ENCODE measurements around the gene AJM1. TPM values are rescaled to one million over a fixed set of nuclear protein-coding genes. Genes with fewer than 3 reads are reported as not detected.
"Not testable (repeated sequence)": the region's sequence is repeated elsewhere in the genome, so short reads cannot be mapped to it uniquely, and the experiment has no call there.

Gene AJM1
- total RNA-seq, 2 experiments from 2014 or later, result 4.3 to 4.8 TPM

GRCh38 chr9:136841646-136842379 lies 465 bp upstream of the AJM1 start:
- H3K27me3 Mint-ChIP-seq, result peaks cover 11% of the 10 kb centered on the region
- ATAC-seq; H3K4me1 Mint-ChIP-seq; H3K9me3 Mint-ChIP-seq (ENCODE audit: low read depth); H3K36me3 Mint-ChIP-seq (ENCODE audit: low read depth); H3K27ac Mint-ChIP-seq; DNase-seq: not testable (repeated sequence)
- ChIA-PET POLR2A (interaction anchor here (1.1 to 1.5 kb wide), 2 partner anchors 45 to 188 kb away, joined by 3 to 4 read pairs; partner anchors contain the start of gene TRAF2), CTCF (interaction anchor here (0.6 to 2.7 kb wide), 23 partner anchors 8 to 363 kb away, joined by 3 to 21 read pairs (median 4); partner anchors contain the start of genes MAN1B1, PAXX, RABL6 and SAPCD2)
- peak overlapping the region; percentile 65 for H3K4me3 Mint-ChIP-seq
- intact Hi-C loops (cut with DNase I, micrococcal nuclease), result loop anchor here (1.0 to 10.0 kb wide), 2 partner anchors 102 to 193 kb away; partner anchors contain the start of genes FBXW5 (in 1 of the 2) and FUT7 (in 1 of the 2)

GRCh38 chr9:136843159-136843800 lies 1.0 kb downstream of the AJM1 start:
- H3K27me3 Mint-ChIP-seq, result peaks cover 14% of the 10 kb centered on the region
- H3K27ac Mint-ChIP-seq; H3K36me3 Mint-ChIP-seq (ENCODE audit: low read depth); H3K9me3 Mint-ChIP-seq (ENCODE audit: low read depth); DNase-seq; ATAC-seq: not testable (repeated sequence)
- H3K4me1 Mint-ChIP-seq, result peaks cover 12% of the 10 kb centered on the region
- intact Hi-C loops (cut with DNase I, micrococcal nuclease), result loop anchor here in 1 of 2 experiments (10.0 kb wide), 1 partner anchor 192 kb away; the partner anchor contains the start of gene FUT7
- CTCF ChIA-PET, result interaction anchor here (0.5 to 2.7 kb wide), 10 partner anchors 27 to 243 kb away, joined by 3 to 21 read pairs (median 8); partner anchors contain the start of genes MAN1B1, PAXX, RABL6 and TRAF2
- POLR2A ChIA-PET, result interaction anchor here (0.9 to 1.5 kb wide), 2 partner anchors 43 to 59 kb away, joined by 3 to 4 read pairs; partner anchors contain the start of gene TRAF2
- H3K4me3 Mint-ChIP-seq, result peak overlapping the region; percentile 26

- intact Hi-C loops (cut with DNase I, micrococcal nuclease), result loop anchor here in 1 of 2 experiments (10.0 kb wide), 1 partner anchor 191 kb away; the partner anchor contains the start of gene FUT7
- POLR2A ChIA-PET; H3K27ac Mint-ChIP-seq; H3K36me3 Mint-ChIP-seq (ENCODE audit: low read depth); H3K9me3 Mint-ChIP-seq (ENCODE audit: low read depth): not testable (repeated sequence)
- DNase-seq, result peak; percentile 79
- ATAC-seq, result peak; percentile 1
- CTCF ChIA-PET, result interaction anchor here (0.5 to 2.7 kb wide), 5 partner anchors 31 to 191 kb away, joined by 3 to 21 read pairs (median 6); partner anchors contain the start of gene RABL6
- peaks cover 14% of the 10 kb centered on the region for H3K27me3 Mint-ChIP-seq
- peak overlapping the region; percentile 26 for H3K4me3 Mint-ChIP-seq
- H3K4me1 Mint-ChIP-seq, result peaks cover 12% of the 10 kb centered on the region
These were observed 1.8 kb downstream of the AJM1 start for GRCh38 chr9:136843801-136844740.

GRCh38 chr9:136844761-136845464 lies 2.6 kb downstream of the AJM1 start:
- ChIA-PET CTCF (interaction anchor here (0.6 to 1.3 kb wide), 4 partner anchors 15 to 190 kb away, joined by 3 to 8 read pairs (median 3); no protein-coding TSS in a partner anchor), POLR2A (no interaction called here)
- peaks cover 14% of the 10 kb centered on the region for H3K4me1 Mint-ChIP-seq
- H3K4me3 Mint-ChIP-seq, result no peak overlapping the region
- DNase-seq (peak; percentile 46), ATAC-seq (no peak)
- no peaks in the 10 kb centered on the region for H3K9me3 Mint-ChIP-seq (ENCODE audit: low read depth)
- intact Hi-C loops (cut with DNase I, micrococcal nuclease), result loop anchor here (5.0 to 10.0 kb wide), 4 partner anchors 57 to 202 kb away; partner anchors contain the start of genes FBXW5 (in 1 of the 2), FUT7 (in 1 of the 2) and NPDC1 (in 1 of the 2)
- peaks cover 3% of the 10 kb centered on the region for H3K36me3 Mint-ChIP-seq (ENCODE audit: low read depth)
- no peak overlapping the region for H3K27ac Mint-ChIP-seq
- peaks cover 14% of the 10 kb centered on the region for H3K27me3 Mint-ChIP-seq

GRCh38 chr9:136845465-136846260 lies 3.4 kb downstream of the AJM1 start:
- intact Hi-C loops (cut with DNase I, micrococcal nuclease), result loop anchor here (5.0 to 10.0 kb wide), 4 partner anchors 57 to 202 kb away; partner anchors contain the start of genes FBXW5 (in 1 of the 2), FUT7 (in 1 of the 2) and NPDC1 (in 1 of the 2)
- ATAC-seq (no peak), DNase-seq (no peak)
- ChIA-PET POLR2A (no interaction called here), CTCF (interaction anchor here (0.6 to 1.2 kb wide), 2 partner anchors 15 to 102 kb away, joined by 3 read pairs; no protein-coding TSS in a partner anchor)
- H3K27ac Mint-ChIP-seq, result no peak overlapping the region
- H3K4me1 Mint-ChIP-seq, result peaks cover 14% of the 10 kb centered on the region
- no peak overlapping the region for H3K4me3 Mint-ChIP-seq
- no peaks in the 10 kb centered on the region for H3K9me3 Mint-ChIP-seq (ENCODE audit: low read depth)
- peaks cover 3% of the 10 kb centered on the region for H3K36me3 Mint-ChIP-seq (ENCODE audit: low read depth)
- H3K27me3 Mint-ChIP-seq, result peaks cover 14% of the 10 kb centered on the region

- Mint-ChIP-seq H3K27ac (no peak overlapping the region), H3K36me3 (ENCODE audit: low read depth) (peaks cover 5% of the 10 kb centered on the region), H3K4me3 (peak overlapping the region; percentile 93), H3K27me3 (peaks cover 14% of the 10 kb centered on the region), H3K9me3 (ENCODE audit: low read depth) (no peaks in the 10 kb centered on the region), H3K4me1 (peaks cover 14% of the 10 kb centered on the region)
- no peak for ATAC-seq
- POLR2A ChIA-PET, result no interaction called here
- CTCF ChIA-PET, result interaction anchor here (1.2 kb wide), 1 partner anchor 14 kb away, joined by 3 read pairs; no protein-coding TSS in a partner anchor
- DNase-seq, result peak; percentile 41
- intact Hi-C loops (cut with DNase I, micrococcal nuclease), result loop anchor here (5.0 to 10.0 kb wide), 4 partner anchors 56 to 201 kb away; partner anchors contain the start of genes FBXW5 (in 1 of the 2), FUT7 (in 1 of the 2) and NPDC1 (in 1 of the 2)
These were observed 4.3 kb downstream of the AJM1 start for GRCh38 chr9:136846376-136847087.

- peaks cover 12% of the 10 kb centered on the region for H3K4me1 Mint-ChIP-seq
- no peaks in the 10 kb centered on the region for H3K9me3 Mint-ChIP-seq (ENCODE audit: low read depth)
- H3K4me3 Mint-ChIP-seq, result peak overlapping the region; percentile 93
- CTCF ChIA-PET, result interaction anchor here (0.6 kb wide), 1 partner anchor 220 kb away, joined by 3 read pairs; no protein-coding TSS in a partner anchor
- no peak for ATAC-seq
- POLR2A ChIA-PET, result no interaction called here
- intact Hi-C loops (cut with DNase I, micrococcal nuclease), result loop anchor here (5.0 to 10.0 kb wide), 4 partner anchors 55 to 200 kb away; partner anchors contain the start of genes FBXW5 (in 1 of the 2), FUT7 (in 1 of the 2) and NPDC1 (in 1 of the 2)
- peak; percentile 53 for DNase-seq
- peaks cover 14% of the 10 kb centered on the region for H3K27me3 Mint-ChIP-seq
- peak overlapping the region; percentile 47 for H3K27ac Mint-ChIP-seq
- H3K36me3 Mint-ChIP-seq (ENCODE audit: low read depth), result peaks cover 5% of the 10 kb centered on the region
These were observed 5.0 kb downstream of the AJM1 start for GRCh38 chr9:136847088-136847825.

GRCh38 chr9:136847826-136848392 lies 5.6 kb downstream of the AJM1 start:
- H3K4me1 Mint-ChIP-seq, result peaks cover 12% of the 10 kb centered on the region
- H3K27me3 Mint-ChIP-seq, result peaks cover 14% of the 10 kb centered on the region
- peak; percentile 92 for DNase-seq

More at GRCh38 chr9:136847826-136848392, 5.6 kb downstream of the AJM1 start:
- intact Hi-C loops (cut with DNase I, micrococcal nuclease), result loop anchor here (2.0 to 10.0 kb wide), 6 partner anchors 54 to 303 kb away; partner anchors contain the start of genes FBXW5 (in 1 of the 2), FUT7 (in 1 of the 2), NPDC1 (in 1 of the 2) and TMEM141 (in 1 of the 2)
- peak overlapping the region; percentile 47 for H3K27ac Mint-ChIP-seq
- peak; percentile 42 for ATAC-seq
- peaks cover 5% of the 10 kb centered on the region for H3K36me3 Mint-ChIP-seq (ENCODE audit: low read depth)
- peak overlapping the region; percentile 93 for H3K4me3 Mint-ChIP-seq
- H3K9me3 Mint-ChIP-seq (ENCODE audit: low read depth), result no peaks in the 10 kb centered on the region
- CTCF ChIA-PET, result interaction anchor here (1.2 kb wide), 1 partner anchor 180 kb away, joined by 3 read pairs; the partner anchor contains the start of gene ABCA2
- POLR2A ChIA-PET, result no interaction called here

All from activated CD4-positive, alpha-beta T cell treated with anti-CD3 and anti-CD28 coated beads for 36 hours (primary cell).